ENCODE data around the gene MIER3.

MIER3 gene

GRCh38 chr5:56909294-56910209 is 42.4 kb downstream of the MIER3 start, which contains the start of gene SETD9:
Gene SETD9 (plus strand): TSS chr5:56909596. CDS start chr5:56909646, 50 bp downstream.
- H3K4me3 ChIP-seq (ENCODE audit: low read depth in 1 of 2, low read length in 2 of 2) = peak within 1 kb of the TSS; percentile 90 to 95
- peaks cover 0 to 4% of the 10 kb centered on the region in 2 donors for H3K36me3 ChIP-seq (ENCODE audit: control insufficient read depth in 1 of 2, insufficient read depth in 2 of 2, low read length in 2 of 2)
- peaks cover 7 to 14% of the 10 kb centered on the region in 2 donors for H3K4me1 ChIP-seq (ENCODE audit: control insufficient read depth in 1 of 2, insufficient read depth in 2 of 2, low read length in 2 of 2)
- no peaks in the 10 kb centered on the region for H3K27me3 ChIP-seq (ENCODE audit: control insufficient read depth in 1 of 2, insufficient read depth in 2 of 2, low read length in 2 of 2)
- H3K9ac ChIP-seq (ENCODE audit: low read depth in 1 of 2, low read length in 2 of 2) = peak within 1 kb of the TSS; percentile 89 to 94
- no peaks in the 10 kb centered on the region for H3K9me3 ChIP-seq (ENCODE audit: control insufficient read depth in 1 of 2, low read length in 2 of 2)
- peak within 1 kb of the TSS; percentile 98 for H3K27ac ChIP-seq (ENCODE audit: low read depth, low read length)

- Histone ChIP-seq H3K9ac (ENCODE audit: low read depth in 1 of 2, low read length in 2 of 2) (peak overlapping the region; percentile 76 to 89), H3K36me3 (ENCODE audit: control insufficient read depth in 1 of 2, insufficient read depth in 2 of 2, low read length in 2 of 2) (peaks cover 0 to 2% of the 10 kb centered on the region in 2 donors), H3K4me1 (ENCODE audit: control insufficient read depth in 1 of 2, insufficient read depth in 2 of 2, low read length in 2 of 2) (peaks cover 7 to 14% of the 10 kb centered on the region in 2 donors)
These were observed 43.0 kb downstream of the MIER3 start for GRCh38 chr5:56908942-56909293.

GRCh38 chr5:56900858-56901578 is 50.9 kb downstream of the MIER3 start:
- Histone ChIP-seq H3K4me1 (ENCODE audit: control insufficient read depth in 1 of 2, insufficient read depth in 2 of 2, low read length in 2 of 2) (no peaks in the 10 kb centered on the region), H3K4me3 (ENCODE audit: low read depth in 1 of 2, low read length in 2 of 2) (no peak overlapping the region), H3K27ac (ENCODE audit: low read depth, low read length) (no peak overlapping the region), H3K27me3 (ENCODE audit: control insufficient read depth in 1 of 2, insufficient read depth in 2 of 2, low read length in 2 of 2) (no peaks in the 10 kb centered on the region), H3K9me3 (ENCODE audit: control insufficient read depth in 1 of 2, low read length in 2 of 2) (no peaks in the 10 kb centered on the region), H3K36me3 (ENCODE audit: control insufficient read depth in 1 of 2, insufficient read depth in 2 of 2, low read length in 2 of 2) (peaks cover 2 to 5% of the 10 kb centered on the region in 2 donors), H3K9ac (ENCODE audit: low read depth in 1 of 2, low read length in 2 of 2) (no peak overlapping the region)

More at GRCh38 chr5:56908942-56909293, 43.0 kb downstream of the MIER3 start:
- Histone ChIP-seq H3K27ac (ENCODE audit: low read depth, low read length) (peak overlapping the region; percentile 98), H3K4me3 (ENCODE audit: low read depth in 1 of 2, low read length in 2 of 2) (peak overlapping the region; percentile 81 to 82), H3K27me3 (ENCODE audit: control insufficient read depth in 1 of 2, insufficient read depth in 2 of 2, low read length in 2 of 2) (no peaks in the 10 kb centered on the region), H3K9me3 (ENCODE audit: control insufficient read depth in 1 of 2, low read length in 2 of 2) (no peaks in the 10 kb centered on the region)

GRCh38 chr5:56900395-56900794 is 51.5 kb downstream of the MIER3 start:
- no peak overlapping the region for H3K4me3 ChIP-seq (ENCODE audit: low read depth in 1 of 2, low read length in 2 of 2)
- no peak overlapping the region for H3K9ac ChIP-seq (ENCODE audit: low read depth in 1 of 2, low read length in 2 of 2)
- no peak overlapping the region for H3K27ac ChIP-seq (ENCODE audit: low read depth, low read length)
- peaks cover 2 to 5% of the 10 kb centered on the region in 2 donors for H3K36me3 ChIP-seq (ENCODE audit: control insufficient read depth in 1 of 2, insufficient read depth in 2 of 2, low read length in 2 of 2)
- H3K9me3 ChIP-seq (ENCODE audit: control insufficient read depth in 1 of 2, low read length in 2 of 2) = no peaks in the 10 kb centered on the region
- H3K4me1 ChIP-seq (ENCODE audit: control insufficient read depth in 1 of 2, insufficient read depth in 2 of 2, low read length in 2 of 2) = no peaks in the 10 kb centered on the region
- no peaks in the 10 kb centered on the region for H3K27me3 ChIP-seq (ENCODE audit: control insufficient read depth in 1 of 2, insufficient read depth in 2 of 2, low read length in 2 of 2)

GRCh38 chr5:56898213-56898612 is 53.7 kb downstream of the MIER3 start:
- Histone ChIP-seq H3K9ac (ENCODE audit: low read depth in 1 of 2, low read length in 2 of 2) (no peak overlapping the region), H3K27me3 (ENCODE audit: control insufficient read depth in 1 of 2, insufficient read depth in 2 of 2, low read length in 2 of 2) (no peaks in the 10 kb centered on the region), H3K4me3 (ENCODE audit: low read depth in 1 of 2, low read length in 2 of 2) (no peak overlapping the region), H3K4me1 (ENCODE audit: control insufficient read depth in 1 of 2, insufficient read depth in 2 of 2, low read length in 2 of 2) (no peaks in the 10 kb centered on the region), H3K9me3 (ENCODE audit: control insufficient read depth in 1 of 2, low read length in 2 of 2) (no peaks in the 10 kb centered on the region), H3K27ac (ENCODE audit: low read depth, low read length) (no peak overlapping the region), H3K36me3 (ENCODE audit: control insufficient read depth in 1 of 2, insufficient read depth in 2 of 2, low read length in 2 of 2) (peaks cover 7 to 21% of the 10 kb centered on the region in 2 donors)

- no peaks in the 10 kb centered on the region for H3K4me1 ChIP-seq (ENCODE audit: control insufficient read depth in 1 of 2, insufficient read depth in 2 of 2, low read length in 2 of 2)
- H3K4me3 ChIP-seq (ENCODE audit: low read depth in 1 of 2, low read length in 2 of 2) = no peak overlapping the region
- H3K27me3 ChIP-seq (ENCODE audit: control insufficient read depth in 1 of 2, insufficient read depth in 2 of 2, low read length in 2 of 2) = no peaks in the 10 kb centered on the region
- no peaks in the 10 kb centered on the region for H3K9me3 ChIP-seq (ENCODE audit: control insufficient read depth in 1 of 2, low read length in 2 of 2)
- no peak overlapping the region for H3K9ac ChIP-seq (ENCODE audit: low read depth in 1 of 2, low read length in 2 of 2)
- H3K27ac ChIP-seq (ENCODE audit: low read depth, low read length) = no peak overlapping the region
- H3K36me3 ChIP-seq (ENCODE audit: control insufficient read depth in 1 of 2, insufficient read depth in 2 of 2, low read length in 2 of 2) = peaks cover 7 to 22% of the 10 kb centered on the region in 2 donors
These were observed 55.2 kb downstream of the MIER3 start for GRCh38 chr5:56896763-56897162.

- no peaks in the 10 kb centered on the region for H3K4me1 ChIP-seq (ENCODE audit: control insufficient read depth in 1 of 2, insufficient read depth in 2 of 2, low read length in 2 of 2)
- no peaks in the 10 kb centered on the region for H3K9me3 ChIP-seq (ENCODE audit: control insufficient read depth in 1 of 2, low read length in 2 of 2)
- no peak overlapping the region for H3K9ac ChIP-seq (ENCODE audit: low read depth in 1 of 2, low read length in 2 of 2)
- peaks cover 20 to 37% of the 10 kb centered on the region in 2 donors for H3K36me3 ChIP-seq (ENCODE audit: control insufficient read depth in 1 of 2, insufficient read depth in 2 of 2, low read length in 2 of 2)
- no peaks in the 10 kb centered on the region for H3K27me3 ChIP-seq (ENCODE audit: control insufficient read depth in 1 of 2, insufficient read depth in 2 of 2, low read length in 2 of 2)
- no peak overlapping the region for H3K27ac ChIP-seq (ENCODE audit: low read depth, low read length)
- no peak overlapping the region for H3K4me3 ChIP-seq (ENCODE audit: low read depth in 1 of 2, low read length in 2 of 2)
These were observed 58.5 kb downstream of the MIER3 start for GRCh38 chr5:56893251-56893951.

GRCh38 chr5:56881571-56881970 is 70.4 kb downstream of the MIER3 start:
- H3K9me3 ChIP-seq (ENCODE audit: control insufficient read depth in 1 of 2, low read length in 2 of 2) = no peaks in the 10 kb centered on the region
- H3K4me1 ChIP-seq (ENCODE audit: control insufficient read depth in 1 of 2, insufficient read depth in 2 of 2, low read length in 2 of 2) = no peaks in the 10 kb centered on the region
- H3K4me3 ChIP-seq (ENCODE audit: low read depth in 1 of 2, low read length in 2 of 2) = no peak overlapping the region
- peaks cover 57 to 70% of the 10 kb centered on the region in 2 donors for H3K36me3 ChIP-seq (ENCODE audit: control insufficient read depth in 1 of 2, insufficient read depth in 2 of 2, low read length in 2 of 2)
- no peaks in the 10 kb centered on the region for H3K27me3 ChIP-seq (ENCODE audit: control insufficient read depth in 1 of 2, insufficient read depth in 2 of 2, low read length in 2 of 2)
- no peak overlapping the region for H3K27ac ChIP-seq (ENCODE audit: low read depth, low read length)
- no peak overlapping the region for H3K9ac ChIP-seq (ENCODE audit: low read depth in 1 of 2, low read length in 2 of 2)

GRCh38 chr5:56876327-56876726 is 75.6 kb downstream of the MIER3 start:
- Histone ChIP-seq H3K9ac (ENCODE audit: low read depth in 1 of 2, low read length in 2 of 2) (no peak overlapping the region), H3K4me3 (ENCODE audit: low read depth in 1 of 2, low read length in 2 of 2) (no peak overlapping the region), H3K27ac (ENCODE audit: low read depth, low read length) (no peak overlapping the region), H3K27me3 (ENCODE audit: control insufficient read depth in 1 of 2, insufficient read depth in 2 of 2, low read length in 2 of 2) (no peaks in the 10 kb centered on the region), H3K36me3 (ENCODE audit: control insufficient read depth in 1 of 2, insufficient read depth in 2 of 2, low read length in 2 of 2) (peaks cover 46 to 56% of the 10 kb centered on the region in 2 donors), H3K9me3 (ENCODE audit: control insufficient read depth in 1 of 2, low read length in 2 of 2) (no peaks in the 10 kb centered on the region), H3K4me1 (ENCODE audit: control insufficient read depth in 1 of 2, insufficient read depth in 2 of 2, low read length in 2 of 2) (no peaks in the 10 kb centered on the region)
